HG03442 (cell line): ENCODE measurements around the gene TBC1D13.

Experiments
- ATAC-seq: cut with Tn5 transposase; IDR thresholded peaks from one replicate; pipeline ENCODE4 v1.9.1; 2021; ENCODE audit warnings: mild to moderate bottlenecking, moderate library complexity; ENCODE audit not compliant: unreplicated experiment

TBC1D13 gene

DNA sequence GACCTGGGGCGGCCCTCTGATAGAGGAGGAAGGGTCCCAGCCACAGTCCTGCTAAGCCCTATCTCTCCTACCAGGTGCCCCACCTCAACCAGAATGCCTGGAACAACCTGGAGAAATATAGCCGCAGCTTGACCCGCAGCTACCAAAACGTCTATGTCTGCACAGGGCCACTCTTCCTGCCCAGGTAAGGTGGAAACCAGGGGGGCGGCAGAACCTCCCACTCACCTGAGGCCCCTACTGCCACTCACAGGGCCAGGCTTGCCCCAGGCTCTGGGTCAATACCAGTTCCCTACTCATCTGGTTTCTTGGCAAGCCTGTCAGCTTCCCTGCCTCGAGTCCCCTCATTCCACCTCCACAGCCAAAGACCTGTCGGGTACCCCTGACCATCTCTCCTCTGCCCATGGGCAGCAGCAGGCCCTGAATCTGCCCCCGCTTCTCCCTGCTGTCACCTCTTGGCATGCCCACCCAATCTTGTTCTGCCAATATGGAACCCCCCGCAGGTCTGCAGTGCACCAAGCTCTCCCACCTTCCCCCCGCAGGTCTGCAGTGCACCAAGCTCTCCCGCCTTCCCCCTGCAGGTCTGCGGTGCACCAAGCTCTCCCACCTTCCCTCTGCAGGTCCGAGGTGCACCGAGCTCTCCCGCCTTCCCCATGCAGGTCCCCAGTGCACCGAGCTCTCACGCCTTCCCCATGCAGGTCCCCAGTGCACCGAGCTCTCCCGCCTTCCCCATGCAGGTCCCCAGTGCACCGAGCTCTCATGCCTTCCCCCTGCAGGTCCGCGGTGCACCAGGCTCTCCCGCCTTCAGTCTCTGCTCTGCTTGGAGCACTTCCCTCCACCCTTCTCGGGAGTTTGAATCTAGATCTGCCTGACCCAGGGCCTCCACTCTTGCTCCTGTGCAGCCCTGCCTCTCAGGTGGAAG lies 33.9 kb downstream of the TBC1D13 start:
- no peak for ATAC-seq

DNA sequence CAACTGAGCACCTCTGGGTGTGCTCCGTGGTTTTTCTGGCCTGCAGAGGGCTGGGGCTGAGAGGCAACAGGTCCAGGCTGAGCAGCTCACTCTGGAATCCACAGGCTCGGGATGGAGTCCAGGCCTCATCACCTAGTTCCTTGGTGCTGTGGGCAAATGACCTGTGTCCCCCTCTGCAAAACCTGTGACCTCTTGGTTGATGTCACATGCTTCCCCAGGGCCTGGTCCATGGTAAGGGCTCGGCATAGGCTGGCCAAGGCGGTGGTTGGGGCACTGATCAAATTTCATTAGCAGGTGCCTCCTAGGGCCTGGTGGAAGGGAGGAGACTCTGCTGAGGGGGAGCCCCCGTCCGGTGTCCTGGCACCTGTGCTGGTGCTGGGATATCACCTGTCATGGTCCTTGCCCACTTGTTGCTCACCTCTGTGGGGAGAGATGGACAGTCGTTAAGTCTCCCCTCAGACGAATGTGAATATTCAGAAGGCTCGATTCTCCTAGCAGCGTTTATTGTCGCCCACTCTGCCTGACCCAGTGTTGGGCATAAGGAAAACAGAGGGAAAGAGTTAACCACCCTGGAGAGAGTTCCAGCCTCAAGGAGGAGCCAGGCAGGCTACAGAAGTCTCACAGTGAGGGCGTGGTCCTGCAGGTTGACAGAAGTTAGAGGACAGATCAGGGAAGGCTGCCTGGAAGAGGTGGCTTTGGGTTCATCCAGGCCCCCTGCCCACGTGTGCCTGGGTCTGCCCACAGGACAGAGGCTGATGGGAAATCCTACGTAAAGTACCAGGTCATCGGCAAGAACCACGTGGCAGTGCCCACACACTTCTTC lies 34.7 kb downstream of the TBC1D13 start:
- ATAC-seq, result no peak

DNA sequence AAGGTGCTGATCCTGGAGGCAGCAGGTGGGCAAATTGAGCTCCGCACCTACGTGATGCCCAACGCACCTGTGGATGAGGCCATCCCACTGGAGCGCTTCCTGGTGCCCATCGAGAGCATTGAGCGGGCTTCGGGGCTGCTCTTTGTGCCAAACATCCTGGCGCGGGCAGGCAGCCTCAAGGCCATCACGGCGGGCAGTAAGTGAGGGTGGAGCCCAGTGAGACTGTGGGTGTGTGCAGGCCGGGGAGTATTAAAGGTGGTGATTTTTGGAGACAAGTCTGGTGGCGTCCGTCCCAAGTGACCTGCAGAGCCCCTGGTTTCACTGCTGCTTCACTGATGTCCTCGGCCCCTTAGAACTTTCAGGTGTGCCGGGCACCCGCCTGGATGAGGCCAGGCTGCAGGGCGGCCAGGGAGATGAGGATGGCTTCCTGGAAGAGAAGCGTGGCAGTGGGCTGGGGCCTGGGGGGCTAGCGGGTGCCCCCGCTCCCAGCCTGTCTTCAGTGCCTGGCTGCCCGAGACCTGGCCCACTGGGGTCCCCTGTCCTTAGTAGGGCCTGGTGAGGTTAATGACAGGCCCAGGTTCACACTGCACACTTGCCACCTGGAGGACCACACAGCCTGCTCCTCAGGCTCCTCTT lies 35.5 kb downstream of the TBC1D13 start:
- no peak for ATAC-seq

DNA sequence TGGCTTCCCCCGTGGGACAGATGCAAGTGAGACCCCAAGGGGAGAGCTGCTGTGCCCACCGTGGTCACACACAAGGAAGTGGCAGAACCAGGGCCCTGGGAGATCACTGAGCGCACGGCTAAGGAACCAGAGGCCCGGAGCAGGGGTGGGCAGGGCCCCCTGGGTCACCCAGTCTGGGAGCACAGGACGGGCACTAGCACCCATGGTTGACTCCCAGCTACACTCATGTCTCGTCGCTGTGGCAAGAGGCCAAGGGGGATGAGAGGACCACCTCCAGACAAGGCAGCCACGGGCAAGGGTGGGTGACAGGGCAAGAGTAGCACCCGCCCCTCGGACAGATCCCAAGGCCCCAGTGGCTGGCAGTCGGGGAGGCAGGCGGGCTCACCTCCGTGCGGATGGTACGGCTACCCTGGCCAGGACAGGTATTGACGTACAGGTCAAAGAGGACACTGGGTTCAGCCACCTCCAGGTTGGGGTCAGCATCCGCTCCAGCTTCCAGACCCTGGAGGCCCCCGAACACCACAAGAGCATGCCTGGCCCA lies 36.4 kb downstream of the TBC1D13 start:
- ATAC-seq, result no peak

DNA sequence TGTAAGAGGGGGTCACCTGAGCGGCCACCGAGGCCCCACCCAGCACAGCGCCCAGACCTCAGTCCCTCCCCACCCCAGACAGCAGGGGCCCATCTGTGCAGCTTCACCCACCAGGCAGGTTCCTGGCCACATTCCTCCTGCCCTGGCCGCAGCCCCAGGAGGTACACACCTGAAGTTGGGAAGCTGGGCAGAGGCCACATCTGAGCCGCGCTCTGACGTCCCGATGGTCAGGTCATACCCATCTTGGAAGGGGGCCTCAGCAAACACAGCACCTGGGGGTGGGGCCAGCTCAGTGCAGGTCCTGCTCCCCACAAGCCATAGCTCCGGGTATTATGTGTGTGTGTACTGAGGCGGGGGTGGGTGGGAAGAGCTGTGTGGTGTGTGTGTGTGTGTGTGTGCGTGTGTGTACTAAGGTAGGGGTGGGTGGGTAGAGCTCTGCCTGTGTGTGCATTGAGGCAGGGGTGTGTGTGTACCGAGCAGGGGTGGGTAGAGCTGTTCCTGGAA lies 36.9 kb downstream of the TBC1D13 start:
- no peak for ATAC-seq

DNA sequence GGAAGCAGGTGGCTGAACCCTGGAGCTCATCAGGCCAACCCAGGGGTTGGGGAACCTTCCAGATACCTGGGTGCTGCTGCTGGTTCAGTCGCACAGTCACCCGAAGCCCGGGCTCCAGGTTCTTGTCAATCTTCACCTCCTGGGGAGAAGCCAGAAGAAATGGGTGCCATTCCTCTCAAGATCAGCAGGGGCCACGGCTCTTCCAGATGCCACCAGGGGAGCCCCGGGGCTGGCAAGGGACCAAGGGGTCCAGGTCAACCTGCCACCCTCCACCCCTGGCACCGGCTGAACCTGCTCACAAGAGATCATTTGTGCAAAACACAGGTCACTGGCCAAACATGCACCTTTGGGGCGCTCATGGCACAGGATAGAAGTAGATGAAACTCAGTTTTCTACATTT lies 37.9 kb downstream of the TBC1D13 start:
- ATAC-seq, result no peak

DNA sequence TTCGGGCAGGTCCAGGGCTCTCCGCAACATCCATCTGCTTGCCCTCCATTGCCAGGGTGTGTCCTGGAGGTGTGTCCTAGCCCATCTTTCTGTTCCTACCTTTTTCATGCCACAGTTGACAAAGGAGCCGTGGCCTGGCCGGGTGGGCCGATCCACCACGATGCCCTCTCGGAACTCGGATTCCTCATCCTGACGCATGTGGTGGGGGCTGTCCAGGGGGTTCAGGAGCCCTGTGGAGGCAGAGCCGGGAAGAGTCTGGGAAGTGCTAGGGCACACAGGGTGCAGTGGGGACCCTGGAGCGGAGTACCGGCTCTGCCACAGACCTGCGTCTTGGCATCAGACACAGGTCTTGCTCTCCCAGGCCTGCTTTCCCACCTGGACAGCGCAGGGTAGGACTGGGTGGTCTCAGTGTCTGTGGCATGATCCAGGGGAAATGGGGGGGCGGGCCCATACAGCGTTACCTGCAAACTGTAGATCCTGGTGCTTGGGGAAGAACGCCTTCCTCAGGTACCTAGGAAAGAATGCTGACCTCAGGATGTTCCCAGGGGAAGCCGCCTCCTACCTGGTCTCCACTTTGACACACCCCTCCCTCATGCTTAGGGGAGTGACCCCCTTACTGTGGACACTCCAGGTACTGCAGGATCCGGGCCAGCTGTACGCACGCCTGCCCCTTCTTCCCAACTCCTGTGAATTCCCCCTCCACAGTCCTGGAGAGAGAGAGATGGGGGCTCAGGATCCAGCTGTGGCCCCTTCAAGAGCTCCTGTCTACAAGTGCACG lies 39.1 kb downstream of the TBC1D13 start:
- ATAC-seq, result no peak

DNA sequence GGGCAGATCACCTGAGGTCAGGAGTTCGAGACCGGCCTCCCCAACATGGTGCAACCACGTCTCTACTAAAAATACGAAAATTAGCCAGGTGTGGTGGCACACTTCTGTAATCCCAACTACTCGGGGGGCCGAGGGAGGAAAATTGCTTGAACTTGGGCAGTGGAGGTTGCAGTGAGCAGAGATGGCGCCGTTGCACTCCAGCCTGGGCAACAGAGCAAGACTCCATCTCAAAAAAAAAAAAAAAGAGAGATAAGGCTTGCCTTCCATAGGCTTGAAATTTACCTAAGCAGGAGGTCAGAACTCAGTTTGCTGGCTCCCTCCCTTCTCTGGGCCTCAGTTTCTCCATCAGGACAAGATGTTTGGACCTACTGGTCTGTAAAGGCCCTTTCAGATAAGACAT lies 41.2 kb downstream of the TBC1D13 start:
- ATAC-seq, result no peak

DNA sequence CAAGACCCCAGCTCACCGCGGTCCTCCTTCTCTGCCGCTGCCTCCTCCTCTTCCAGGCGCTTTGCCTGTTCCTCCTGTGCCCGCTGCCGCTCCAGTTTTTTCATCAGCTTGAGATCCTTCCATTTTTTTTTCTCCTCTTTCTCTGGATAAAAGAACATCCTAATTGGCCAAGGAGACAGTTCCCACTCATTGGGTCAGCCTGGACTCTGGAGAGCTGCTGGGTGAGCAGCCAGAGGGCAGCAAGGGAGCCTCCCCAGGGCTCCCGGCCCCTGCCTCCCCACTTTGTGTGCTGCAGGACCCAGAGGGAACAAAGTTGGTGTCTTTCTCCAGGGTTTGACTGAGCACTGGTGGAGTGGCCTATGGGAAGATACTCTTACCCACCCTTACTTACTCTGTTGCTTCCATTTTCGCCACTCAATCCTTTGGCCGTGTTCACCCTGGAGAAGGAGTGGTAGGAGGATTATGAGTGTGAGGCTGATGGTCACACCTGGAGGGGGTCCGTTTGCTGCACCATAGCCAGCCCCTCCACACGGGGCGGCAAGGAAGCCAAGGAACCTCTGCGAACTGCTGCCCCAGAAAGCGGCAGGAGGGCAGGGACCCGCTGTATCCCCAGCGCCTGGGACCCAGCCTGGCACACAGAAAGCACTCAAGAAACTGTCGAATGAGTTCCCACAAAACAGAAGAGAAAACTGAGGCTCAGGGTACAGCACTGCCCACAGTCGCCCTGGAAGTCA lies 41.8 kb downstream of the TBC1D13 start:
- ATAC-seq, result no peak

DNA sequence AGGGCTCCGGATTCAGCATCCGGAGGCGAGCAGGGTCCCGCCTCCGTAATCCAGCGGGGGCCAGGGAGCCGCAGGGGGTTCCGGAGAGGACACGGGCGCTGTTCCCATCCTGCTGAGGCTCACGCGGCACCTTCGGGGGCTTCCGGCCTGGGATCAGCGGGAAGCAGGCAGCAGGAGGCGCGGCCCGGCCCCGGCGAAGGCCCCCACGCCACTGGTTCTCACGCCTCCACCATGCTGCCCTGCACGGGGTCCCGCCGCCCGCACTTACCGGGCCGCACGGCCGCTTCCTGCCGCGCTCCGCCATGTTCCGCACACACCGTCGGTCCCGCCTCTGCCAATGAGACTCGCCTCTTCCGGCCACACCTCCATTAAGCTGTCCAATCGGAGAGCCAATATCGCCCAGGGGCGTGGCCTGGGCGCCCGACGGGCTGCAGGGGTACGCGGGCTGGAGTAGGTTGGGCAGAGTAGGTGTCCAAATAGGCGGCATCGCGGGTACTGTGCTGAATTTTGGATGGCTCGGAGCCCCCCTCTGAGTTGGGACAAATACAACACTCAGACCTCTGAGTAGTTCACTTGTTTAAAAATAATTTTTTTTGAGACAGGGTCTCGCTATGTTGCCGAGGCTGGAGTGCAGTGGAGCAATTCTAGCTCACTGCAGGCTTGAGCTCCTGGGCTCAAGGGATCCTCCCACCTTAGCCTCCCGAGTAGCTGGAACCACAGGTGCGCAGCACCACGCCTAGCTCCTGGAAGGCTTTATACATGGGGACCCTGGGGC lies 42.6 kb downstream of the TBC1D13 start, which contains the start of gene SPOUT1:
Gene SPOUT1, minus strand, starts transcription at position 318 of the 775 bp plus-strand sequence. Its CDS starts 14 bp downstream, at position 304.
- ATAC-seq, result peak; percentile 96

DNA sequence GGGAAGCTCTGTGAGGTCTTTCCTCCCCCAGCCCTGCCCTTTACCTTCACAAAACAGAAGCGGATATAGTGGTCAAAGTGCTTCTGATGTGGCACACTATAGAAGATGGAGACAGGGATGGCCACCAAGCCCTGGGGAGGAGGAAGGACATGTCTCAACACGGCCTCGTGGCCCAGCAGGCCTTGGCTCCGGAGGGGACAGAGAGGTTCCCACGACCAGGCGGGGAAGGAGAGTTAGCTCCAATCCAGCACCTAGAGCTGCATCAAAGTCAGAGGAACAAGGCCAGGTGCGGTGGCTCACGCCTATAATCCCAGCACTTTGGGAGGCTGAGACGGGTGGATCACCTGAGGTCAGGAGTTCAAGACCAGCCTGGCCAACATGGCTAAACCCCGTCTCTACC lies 46.6 kb downstream of the TBC1D13 start:
- no peak for ATAC-seq

DNA sequence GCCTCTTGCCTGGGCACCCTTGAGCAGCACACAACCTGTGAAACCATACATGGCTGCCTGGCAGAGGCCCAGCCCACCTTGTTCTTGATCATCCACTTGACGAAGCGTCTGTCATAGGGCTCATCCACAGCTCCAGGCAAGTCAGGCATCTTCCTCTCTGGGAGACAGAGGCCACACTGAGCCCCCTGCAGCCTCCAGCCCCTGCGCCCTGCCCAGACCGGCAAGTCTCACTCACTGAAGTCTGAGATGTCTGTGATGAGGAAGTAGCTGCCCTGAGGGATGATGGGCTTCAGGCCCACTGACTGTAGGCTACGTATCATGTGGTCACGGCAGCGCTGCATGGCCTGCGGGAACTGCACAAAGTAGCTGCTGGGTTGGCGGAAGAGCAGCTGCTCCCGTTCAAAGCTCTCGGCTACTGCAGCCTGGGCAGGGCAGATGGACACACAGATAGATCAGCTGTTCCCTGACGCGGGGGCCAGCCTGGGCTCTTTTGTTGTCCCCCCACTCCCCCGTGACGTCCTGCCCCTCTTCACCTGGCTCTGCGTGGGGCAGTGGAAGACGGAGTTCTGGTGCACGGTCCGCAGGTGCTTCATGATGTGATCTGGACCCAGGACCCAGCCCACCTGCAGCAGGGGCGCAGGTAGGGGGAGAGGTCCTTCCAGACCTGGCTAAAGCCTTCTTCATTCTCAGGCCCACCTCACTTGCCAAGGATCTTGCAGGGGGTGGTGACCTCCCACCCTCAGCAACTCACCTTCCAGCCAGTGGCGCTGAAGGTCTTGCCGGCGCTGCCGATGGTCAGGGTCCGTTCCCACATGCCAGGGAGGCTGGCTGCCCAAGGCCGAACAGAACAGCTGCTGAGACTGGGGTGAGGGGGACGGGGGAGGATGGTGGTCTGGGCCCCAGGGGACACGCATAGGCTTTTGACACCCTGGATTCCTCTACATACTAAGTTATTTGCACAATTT lies 48.5 kb downstream of the TBC1D13 start:
- ATAC-seq, result no peak

DNA sequence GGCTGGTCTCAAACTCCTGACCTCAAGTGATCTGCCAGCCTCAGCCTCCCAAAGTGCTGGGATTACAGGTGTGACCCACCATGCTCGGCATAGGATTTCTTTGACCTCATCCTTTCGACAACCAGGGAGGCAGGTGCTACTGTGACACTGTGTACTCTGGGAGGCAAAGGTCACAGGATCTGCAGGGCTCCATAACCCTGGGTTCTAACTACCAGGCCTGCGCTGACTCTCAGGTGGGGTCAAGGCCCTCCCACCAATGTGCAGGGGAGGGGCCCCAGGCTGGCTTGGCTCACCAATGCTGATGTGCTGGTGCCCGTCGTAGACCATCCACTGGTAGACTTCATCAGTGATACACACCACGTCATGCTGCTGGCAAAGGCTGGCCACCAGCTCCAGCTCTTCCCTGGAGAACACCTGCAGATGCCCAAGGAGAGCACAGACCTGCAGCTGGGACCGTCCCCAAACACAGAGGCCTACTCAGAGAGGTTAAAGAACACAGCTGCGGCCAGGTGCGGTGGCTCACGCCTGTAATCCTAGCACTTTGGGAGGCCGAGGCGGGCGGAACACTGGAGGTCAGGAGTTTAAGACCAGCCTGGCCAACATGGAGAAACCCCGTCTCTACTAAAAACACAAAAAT lies 49.6 kb downstream of the TBC1D13 start:
- ATAC-seq, result no peak

DNA sequence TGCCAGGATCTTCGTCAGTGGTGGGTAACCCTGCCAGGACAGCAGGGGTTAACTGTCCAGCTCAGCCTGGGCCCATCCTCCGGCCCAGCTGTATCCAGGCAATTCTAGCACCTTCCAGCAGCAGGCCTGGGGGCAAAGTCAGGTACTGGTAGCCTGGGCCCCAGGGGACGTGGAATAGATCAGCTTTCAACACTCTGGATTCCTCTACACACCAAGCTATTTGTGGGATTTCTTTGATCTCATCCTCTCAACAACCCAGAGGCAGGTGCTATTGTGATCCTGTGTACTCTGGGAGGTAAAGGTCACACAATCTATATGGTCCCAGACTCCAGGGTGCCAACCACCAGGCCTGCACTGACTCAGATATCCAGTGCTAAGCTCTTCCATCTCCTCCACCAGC lies 51.3 kb downstream of the TBC1D13 start:
- no peak for ATAC-seq

DNA sequence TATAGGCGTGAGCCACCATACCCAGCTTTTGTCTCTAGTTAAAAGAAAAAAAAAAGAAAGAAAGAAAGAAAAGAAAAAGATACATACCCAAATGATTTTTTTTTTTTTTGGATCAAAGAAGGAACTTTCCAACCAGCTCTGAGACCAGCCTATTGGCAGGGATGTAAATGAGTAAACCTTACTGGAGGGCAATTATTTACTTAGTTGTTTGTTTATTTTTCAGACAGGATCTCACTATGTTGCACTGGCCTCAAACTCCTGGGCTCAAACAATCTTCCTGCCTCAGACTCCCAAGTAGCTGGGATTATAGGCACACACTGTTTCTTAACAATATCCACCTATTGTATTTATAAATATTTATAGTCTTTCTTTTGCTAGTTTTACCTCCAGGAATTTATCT lies 53.5 kb downstream of the TBC1D13 start:
- ATAC-seq, result no peak

DNA sequence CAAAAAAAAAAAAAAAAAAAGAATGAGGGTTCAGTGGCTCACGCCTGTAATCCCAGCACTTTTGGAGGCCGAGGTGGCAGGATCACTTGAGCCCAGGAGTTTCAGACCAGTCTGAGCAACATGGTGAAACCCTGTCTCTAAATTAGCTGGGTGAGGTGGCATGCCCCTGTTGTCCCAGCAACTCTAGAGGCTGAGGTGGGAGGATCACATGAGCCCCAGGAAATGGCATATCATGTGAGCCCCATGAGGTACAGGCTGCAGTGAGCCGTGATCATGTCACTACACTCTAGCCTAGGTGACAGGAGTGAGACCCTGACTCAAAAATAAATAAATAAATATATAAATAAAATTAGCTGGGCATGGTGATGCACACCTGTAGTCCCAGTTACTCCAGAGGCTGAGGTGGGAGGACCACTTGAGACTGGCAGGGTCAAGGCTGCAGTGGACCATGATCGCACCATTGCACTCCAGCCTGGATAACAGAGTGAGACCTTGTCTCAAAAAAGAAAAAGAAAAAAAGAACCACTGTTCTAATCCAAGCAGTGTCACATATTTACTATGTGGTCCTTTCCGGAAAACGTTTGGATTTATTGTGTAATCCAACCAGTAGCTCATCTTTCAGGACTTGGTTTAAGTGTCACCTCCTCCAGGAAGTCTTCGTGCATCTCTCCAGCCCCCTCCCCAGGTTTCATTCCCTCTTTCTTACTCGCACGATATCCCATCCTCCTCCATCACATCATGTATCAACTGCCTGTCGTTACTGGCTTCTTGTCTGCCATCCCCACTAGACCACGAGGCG lies 54.8 kb downstream of the TBC1D13 start:
- ATAC-seq, result no peak
